Endothelial cell (in vitro differentiated cells): ENCODE measurements around the gene FBXO24. TPM values are rescaled to one million over a fixed set of nuclear protein-coding genes. Genes with fewer than 3 reads are reported as not detected.

Experiments
- DNase-seq: peaks from one replicate; pipeline ENCODE4 v3.0.0; 2021; ENCODE audit warnings: low spot score
- H3K27ac Mint-ChIP-seq: one replicate; pipeline ENCODE4 v1.8.0; 2021; ENCODE audit warnings: mixed read lengths, inconsistent platforms; ENCODE audit not compliant: unreplicated experiment
- H3K27me3 Mint-ChIP-seq: one replicate; pipeline ENCODE4 v1.8.0; 2021; ENCODE audit warnings: mild to moderate bottlenecking, moderate library complexity, mixed read lengths, inconsistent platforms; ENCODE audit not compliant: unreplicated experiment
- H3K36me3 Mint-ChIP-seq: one replicate; pipeline ENCODE4 v1.8.0; 2021; ENCODE audit warnings: mild to moderate bottlenecking, low read depth, mixed read lengths, inconsistent platforms; ENCODE audit not compliant: unreplicated experiment
- H3K4me1 Mint-ChIP-seq: one replicate; pipeline ENCODE4 v1.8.0; 2021; ENCODE audit warnings: mild to moderate bottlenecking, mixed read lengths, inconsistent platforms; ENCODE audit not compliant: unreplicated experiment
- H3K4me3 Mint-ChIP-seq: one replicate; pipeline ENCODE4 v1.8.0; 2021; ENCODE audit warnings: mild to moderate bottlenecking, mixed read lengths, inconsistent platforms; ENCODE audit not compliant: unreplicated experiment
- H3K9me3 Mint-ChIP-seq: one replicate; pipeline ENCODE4 v1.8.0; 2021; ENCODE audit warnings: mixed read lengths, inconsistent platforms; ENCODE audit not compliant: unreplicated experiment
- CTCF ChIP-seq: fragments of 200-600 bp; sonication (generic); IDR thresholded peaks from one replicate; pipeline ENCODE4 v1.5.0; 2021; ENCODE audit warnings: antibody characterized with exemption; ENCODE audit not compliant: unreplicated experiment
- total RNA-seq: library from RNA; stranded (reverse); fragmentation: NEBNext Ultra II Directional; extraction: Animal tissue kit (Norgen Biotek cat#: 25700); gene quantifications from one replicate; pipeline ENCODE4 v1.2.1, GENCODE V29; 2021; ENCODE audit not compliant: unreplicated experiment

The FBXO24 gene
- total RNA-seq, 1 donor from 2014 or later, result 1.3 TPM

- DNase-seq, result no peak
- peaks cover 11% of the 10 kb centered on the region for H3K4me1 Mint-ChIP-seq
- H3K27ac Mint-ChIP-seq, result no peak overlapping the region
- peaks cover 16% of the 10 kb centered on the region for H3K36me3 Mint-ChIP-seq
- no peak overlapping the region for H3K4me3 Mint-ChIP-seq
- H3K9me3 Mint-ChIP-seq, result no peaks in the 10 kb centered on the region
- no peak for TF ChIP-seq CTCF
- H3K27me3 Mint-ChIP-seq, result peaks cover 16% of the 10 kb centered on the region
Observed at GRCh38 chr7:100565133-100565571, 21.0 kb upstream of the FBXO24 start.

GRCh38 chr7:100566018-100566531 is 20.1 kb upstream of the FBXO24 start:
- Mint-ChIP-seq H3K9me3 (no peaks in the 10 kb centered on the region), H3K27ac (no peak overlapping the region)

GRCh38 chr7:100567031-100567730 is 18.9 kb upstream of the FBXO24 start:
- Mint-ChIP-seq H3K4me1 (peaks cover 15% of the 10 kb centered on the region), H3K9me3 (no peaks in the 10 kb centered on the region), H3K36me3 (peaks cover 20% of the 10 kb centered on the region), H3K4me3 (no peak overlapping the region), H3K27me3 (peaks cover 22% of the 10 kb centered on the region), H3K27ac (no peak overlapping the region)
- TF ChIP-seq CTCF, result no peak
- no peak for DNase-seq

More at GRCh38 chr7:100566018-100566531, 20.1 kb upstream of the FBXO24 start:
- Mint-ChIP-seq H3K27me3 (peaks cover 16% of the 10 kb centered on the region), H3K4me3 (no peak overlapping the region), H3K4me1 (peaks cover 11% of the 10 kb centered on the region), H3K36me3 (peaks cover 16% of the 10 kb centered on the region)
- DNase-seq, result no peak
- no peak for TF ChIP-seq CTCF

- H3K27ac Mint-ChIP-seq, result no peak overlapping the region
- peaks cover 15% of the 10 kb centered on the region for H3K4me1 Mint-ChIP-seq
- peaks cover 20% of the 10 kb centered on the region for H3K36me3 Mint-ChIP-seq
- H3K9me3 Mint-ChIP-seq, result no peaks in the 10 kb centered on the region
- H3K4me3 Mint-ChIP-seq, result no peak overlapping the region
- TF ChIP-seq CTCF, result no peak
- no peak for DNase-seq
- H3K27me3 Mint-ChIP-seq, result peaks cover 23% of the 10 kb centered on the region
Observed at GRCh38 chr7:100567751-100568175, 18.4 kb upstream of the FBXO24 start.
